HG03280 (cell line): Measurements from ENCODE around the gene CCKAR.

Experiments used
- ATAC-seq: cut with Tn5 transposase; IDR thresholded peaks from one replicate; pipeline ENCODE4 v1.9.1; 2021; ENCODE audit warnings: mild to moderate bottlenecking, moderate library complexity; ENCODE audit not compliant: unreplicated experiment

CCKAR gene

DNA sequence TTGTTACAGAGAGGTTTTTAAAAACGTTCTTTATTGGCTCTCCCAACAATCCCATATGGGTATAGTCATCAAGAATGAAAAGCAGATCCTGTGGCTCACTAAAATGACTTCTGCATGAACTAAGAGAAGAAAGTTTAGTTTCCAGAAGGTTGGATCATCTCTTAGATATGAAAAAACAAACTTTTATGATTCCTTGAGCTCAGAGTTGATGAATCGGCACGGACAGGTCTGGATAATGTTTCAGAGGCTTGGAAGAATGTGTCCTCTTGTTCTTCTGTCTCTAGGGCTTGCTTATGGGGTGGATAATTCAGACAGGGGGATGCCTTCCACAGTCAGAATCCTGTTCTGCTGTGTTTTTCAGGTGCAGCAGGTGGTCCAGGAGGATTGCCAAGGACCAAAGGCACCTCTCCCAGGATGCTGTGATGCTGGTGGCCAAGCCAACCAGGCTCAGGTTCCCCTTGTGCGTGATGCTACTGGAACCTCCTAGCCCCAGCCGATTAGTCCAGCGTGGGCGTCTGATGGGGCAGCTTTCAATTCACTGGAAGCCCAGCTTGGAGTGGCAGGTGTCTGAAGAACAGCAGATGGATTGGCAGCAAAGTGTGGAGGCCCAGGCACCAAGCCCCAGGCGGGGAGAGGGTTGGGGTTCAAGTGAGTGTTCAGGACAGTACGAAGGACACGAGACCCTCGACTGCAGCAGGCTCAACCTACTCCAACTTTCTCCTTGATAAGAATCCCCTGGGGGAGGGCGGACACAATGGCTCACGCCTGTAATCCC is 30.3 kb downstream of the CCKAR start:
- ATAC-seq, result no peak

DNA sequence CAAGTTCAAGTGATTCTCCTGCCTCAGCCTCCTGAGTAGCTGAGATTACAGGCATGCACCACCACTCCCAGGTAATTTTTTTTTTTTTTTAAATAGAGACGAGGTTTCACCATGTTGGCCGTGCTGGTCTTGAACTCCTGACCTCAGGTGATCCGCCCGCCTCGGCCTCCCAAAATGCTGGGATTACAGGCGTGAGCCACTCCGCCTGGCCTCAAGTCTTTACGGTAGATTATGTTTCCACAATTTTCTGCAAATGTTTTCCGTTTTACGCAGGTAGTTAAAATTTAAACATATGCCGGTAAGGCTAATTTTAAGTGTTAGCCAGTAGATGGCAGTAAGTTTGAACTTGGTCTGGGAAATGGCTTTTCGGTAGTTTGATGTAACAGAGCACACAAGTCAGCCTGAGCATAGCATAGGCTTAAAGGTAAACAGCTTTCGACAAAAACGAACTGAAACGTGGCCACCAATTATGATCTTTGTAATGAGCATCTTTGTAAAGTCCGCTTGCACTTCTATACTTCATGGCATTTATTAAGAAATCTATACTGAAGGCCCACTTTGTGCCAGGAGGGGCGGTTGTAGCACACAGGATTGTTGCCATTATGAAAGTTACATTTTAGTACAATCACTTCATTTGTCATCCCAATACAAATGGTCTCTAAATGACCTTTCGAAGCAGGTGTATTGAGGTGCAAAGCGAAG is 31.1 kb downstream of the CCKAR start:
- no peak for ATAC-seq

GRCh38 chr4:26458157-26458561 is 32.1 kb downstream of the CCKAR start:
- ATAC-seq, result no peak

- no peak for ATAC-seq
These were observed 32.9 kb downstream of the CCKAR start for GRCh38 chr4:26457412-26457811.

DNA sequence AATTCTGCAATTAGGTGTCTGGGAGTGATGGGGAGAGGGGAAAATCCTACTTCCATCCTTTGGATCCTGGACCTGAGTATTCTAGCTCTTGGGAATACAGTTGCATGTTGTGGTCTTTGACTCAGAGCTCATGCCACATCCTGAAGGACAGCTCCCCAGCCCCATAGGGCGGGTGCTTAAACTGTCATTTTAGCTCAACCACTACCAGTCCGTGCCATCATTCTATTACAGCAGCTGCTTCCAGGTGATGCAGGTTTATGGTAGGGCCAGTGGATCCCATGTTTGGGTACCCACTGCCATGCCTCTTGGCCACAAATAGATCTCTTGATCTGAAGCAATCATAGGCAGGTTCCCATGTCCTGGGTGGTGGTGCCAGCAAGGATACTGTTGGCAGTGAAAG is 34.7 kb downstream of the CCKAR start:
- no peak for ATAC-seq

DNA sequence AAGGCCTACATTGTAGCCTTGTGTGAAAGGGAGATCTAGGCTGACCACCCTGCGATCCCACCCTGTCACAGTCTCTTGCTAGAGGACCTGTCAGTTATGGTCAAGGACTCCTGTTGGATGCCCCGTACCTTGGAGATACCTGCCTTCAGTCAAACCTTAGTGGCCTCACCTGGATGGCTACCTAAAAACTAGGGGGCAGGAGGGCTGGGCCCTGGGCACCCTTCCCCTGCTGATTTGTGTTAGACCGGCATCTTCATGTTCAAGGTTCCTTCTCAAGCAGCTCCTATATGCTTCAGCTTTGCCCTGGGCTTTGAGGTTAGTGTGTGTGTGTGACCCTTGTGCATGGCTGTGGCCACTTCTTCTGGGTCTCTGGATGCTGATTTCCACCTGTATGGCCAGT is 35.3 kb downstream of the CCKAR start:
- no peak for ATAC-seq

DNA sequence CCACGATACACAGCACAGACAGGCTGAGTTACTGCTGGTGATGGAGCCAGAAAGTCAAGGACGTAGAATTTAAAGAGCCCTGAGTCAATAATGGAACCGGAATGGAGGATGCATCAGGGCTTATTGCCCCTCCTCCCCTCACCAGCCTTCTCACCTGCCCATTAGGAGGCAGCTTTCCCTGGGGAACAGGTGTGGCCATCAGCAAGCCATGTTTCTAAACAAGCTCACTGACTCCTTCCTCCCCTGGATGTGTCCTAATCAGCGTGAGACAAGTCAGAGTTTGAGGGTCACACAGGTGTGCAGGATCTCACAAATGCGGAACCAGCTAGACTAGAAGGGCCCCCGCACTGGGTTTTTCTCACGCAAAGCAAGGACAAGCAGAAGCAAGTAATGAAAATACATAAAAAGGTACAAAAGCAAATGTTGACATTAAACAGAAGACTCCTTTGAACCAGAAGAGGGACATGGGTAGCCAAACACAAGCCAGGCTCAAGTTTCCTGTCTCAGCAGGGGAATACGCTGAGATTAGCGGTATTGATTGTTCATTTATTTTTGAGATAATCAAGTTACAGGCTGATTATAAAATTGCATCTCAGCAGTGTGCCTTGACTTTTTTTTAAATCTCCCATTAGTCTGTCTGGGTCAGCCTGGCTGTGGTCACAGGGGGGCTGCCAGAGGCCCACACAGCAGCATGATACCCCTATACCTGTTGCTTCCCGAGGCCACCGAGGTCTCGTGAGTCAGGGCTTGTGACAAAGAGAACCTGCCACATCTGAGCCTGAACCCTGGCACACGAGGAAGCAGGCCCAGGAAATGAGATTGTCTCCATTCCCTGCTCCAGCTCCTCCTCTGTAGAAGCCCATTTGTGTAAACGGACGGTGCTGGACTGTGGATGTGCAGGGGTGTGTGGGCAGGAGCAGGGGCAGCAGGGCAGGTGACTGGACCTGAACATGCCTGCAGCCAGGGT is 37.4 kb downstream of the CCKAR start:
- no peak for ATAC-seq

DNA sequence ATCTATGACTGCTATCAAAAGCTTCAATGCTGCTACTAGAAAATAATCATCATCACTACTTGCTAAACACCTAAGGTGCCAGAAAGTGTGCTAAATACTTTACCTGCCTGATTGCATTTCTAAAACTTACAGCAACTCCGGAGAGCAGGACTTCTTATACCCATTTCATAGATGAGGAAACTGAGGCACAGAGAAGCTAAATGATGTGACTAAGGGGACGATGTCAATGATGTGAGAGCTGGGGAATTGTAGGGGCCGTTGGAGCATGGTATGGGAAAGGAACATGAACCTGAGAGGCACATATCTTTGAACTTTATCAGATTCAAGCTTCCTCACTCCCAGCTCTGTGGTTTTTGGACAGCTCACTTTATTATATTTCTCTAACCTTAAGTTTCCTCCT is 38.7 kb downstream of the CCKAR start:
- no peak for ATAC-seq

- ATAC-seq, result no peak
These were observed 39.9 kb downstream of the CCKAR start for GRCh38 chr4:26450418-26450817.

DNA sequence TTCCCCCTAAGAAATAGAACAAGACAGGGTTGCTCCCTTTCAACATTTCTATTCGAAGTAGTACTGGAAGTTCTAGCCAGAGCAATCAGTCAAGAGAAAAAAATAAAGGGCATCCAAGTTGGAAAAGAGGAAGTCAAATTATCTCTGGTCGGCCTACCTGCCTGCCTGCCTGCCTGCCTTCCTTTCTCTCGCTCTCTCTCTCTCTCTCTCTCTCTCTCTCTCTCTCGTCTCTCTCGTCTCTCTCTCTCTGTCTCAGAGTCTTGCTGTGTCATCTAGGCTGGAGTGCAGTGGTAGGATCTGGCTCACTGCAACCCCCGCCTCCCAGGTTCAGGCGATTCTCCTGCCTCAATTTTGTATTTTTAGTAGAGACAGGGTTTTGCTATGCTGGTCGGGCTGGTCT is 42.9 kb downstream of the CCKAR start:
- ATAC-seq, result no peak

- ATAC-seq, result no peak
These were observed 48.5 kb downstream of the CCKAR start for GRCh38 chr4:26441771-26442170.

DNA sequence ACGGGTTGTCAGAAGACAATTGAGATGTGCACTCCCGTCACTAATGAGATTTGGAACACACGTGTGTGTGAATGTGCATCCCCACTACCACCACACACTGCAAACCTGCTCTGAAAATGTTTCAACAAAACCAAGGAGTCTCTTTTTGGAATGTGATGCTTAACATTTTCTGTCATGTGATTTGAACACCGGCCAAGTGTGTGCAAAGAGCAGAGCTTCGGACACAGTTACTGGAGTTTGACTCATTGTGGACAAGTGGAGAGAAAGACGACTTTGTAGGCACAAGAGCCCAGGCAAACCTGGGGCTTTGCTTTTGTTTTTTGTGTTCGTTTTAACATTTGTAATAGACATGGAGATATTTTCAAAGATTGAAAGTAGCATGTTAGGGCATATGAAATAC is 49.2 kb downstream of the CCKAR start:
- ATAC-seq, result no peak

GRCh38 chr4:26434030-26434639 is 56.1 kb downstream of the CCKAR start:
- no peak for ATAC-seq

DNA sequence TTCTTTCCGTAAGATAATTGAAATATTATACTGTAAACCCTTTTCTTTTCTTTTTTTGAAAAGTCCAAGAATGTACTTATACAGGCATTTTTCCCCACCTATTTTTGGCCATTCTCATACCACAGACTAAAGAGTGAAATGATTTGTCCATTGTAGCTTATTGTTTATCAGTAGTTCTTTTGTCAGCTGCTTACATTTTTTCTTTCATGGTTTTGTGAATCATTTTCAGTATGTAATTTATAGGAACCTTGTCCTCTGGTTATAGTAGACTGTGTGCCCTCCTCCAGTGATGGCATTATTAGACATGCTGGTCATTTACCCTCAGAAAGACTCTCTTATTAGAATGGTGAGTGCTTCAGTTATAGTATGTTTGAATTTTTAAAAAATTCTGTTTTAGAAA is 56.7 kb downstream of the CCKAR start:
- no peak for ATAC-seq

DNA sequence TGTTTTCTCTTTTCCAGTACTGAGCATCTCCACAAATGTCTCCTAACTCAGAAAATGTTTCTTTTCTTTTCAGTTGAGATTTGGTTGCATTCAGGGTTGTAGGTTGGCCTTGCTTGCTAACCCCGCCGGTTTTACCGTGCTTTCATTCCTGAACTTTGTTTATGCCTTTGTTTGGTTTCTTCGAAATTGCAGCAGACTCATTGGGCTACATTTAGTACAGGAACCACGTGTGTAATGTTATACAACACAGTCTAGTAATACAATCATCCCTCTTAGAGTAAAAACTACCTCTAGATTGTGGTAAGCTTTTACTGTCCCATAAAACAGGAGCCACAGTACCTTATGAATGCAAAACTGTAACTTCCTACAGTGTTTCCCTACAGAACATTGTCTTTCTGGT is 57.9 kb downstream of the CCKAR start:
- ATAC-seq, result no peak

DNA sequence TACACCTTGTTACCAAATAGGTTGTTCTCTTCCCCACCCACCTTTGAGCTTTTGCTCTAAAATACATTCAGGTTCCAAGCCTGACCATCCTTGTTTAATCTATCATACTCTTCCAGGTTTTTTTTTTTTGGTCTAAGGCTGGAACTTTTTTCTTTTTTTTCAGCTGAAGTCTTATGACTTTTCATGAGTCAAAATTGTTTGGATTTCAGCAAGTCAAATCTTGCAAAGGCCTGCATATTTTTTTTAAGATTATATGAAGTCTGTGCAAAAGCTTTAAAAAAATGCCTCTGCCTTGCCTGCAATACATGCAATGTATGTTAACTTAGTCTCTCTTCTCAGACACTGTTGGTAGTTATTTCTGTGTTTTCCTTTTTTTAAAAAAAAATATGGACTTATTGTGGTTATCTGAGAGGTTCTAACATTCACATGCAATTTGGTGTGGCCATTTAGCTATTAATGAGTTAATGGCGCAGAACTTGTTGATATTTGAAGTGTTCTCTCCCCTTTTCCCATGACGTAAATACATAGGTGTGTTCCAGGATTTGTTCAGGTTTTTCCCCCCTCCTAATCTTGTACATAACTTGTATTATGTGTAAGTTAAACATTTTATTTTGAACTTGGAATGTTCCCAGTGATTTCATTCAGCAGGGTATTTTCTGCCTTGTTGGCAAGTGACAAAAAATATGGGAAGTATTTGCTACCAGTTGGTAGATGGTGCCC is 58.7 kb downstream of the CCKAR start:
- ATAC-seq, result no peak
